Panc1 (cell line): ENCODE data around the gene SARS1. TPM values are rescaled to one million over a fixed set of nuclear protein-coding genes. Genes with fewer than 3 reads are reported as not detected.

Source experiments
- ATAC-seq: fragments of 200-7000 bp; cut with Tn5 transposase; 2 replicates; pipeline ENCODE4 v1.9.1; 2020; ENCODE audit warnings: mild to moderate bottlenecking, moderate library complexity
- BruUV-seq: library from RNA; stranded (reverse); fragments of 400-500 nt; replicated peaks from 2 replicates; lab custom pipeline; 2021; lab: Mats Ljungman, UMichigan
- CTCF ChIA-PET: fragments of 300-600 bp; sonication (Branson Sonifier 250); formaldehyde crosslinking; loops from one replicate; lab custom pipeline; 2022; ENCODE audit warnings: antibody characterized with exemption; lab: Charles Lee
- POLR2A ChIA-PET: fragments of 300-600 bp; sonication (Branson Sonifier 250); formaldehyde crosslinking; loops from one replicate; lab custom pipeline; 2022; ENCODE audit warnings: antibody characterized with exemption; lab: Charles Lee
- DNase-seq: peaks from one replicate; pipeline ENCODE4 v3.0.0-alpha.2; 2010; ENCODE audit warnings: low read depth, low spot score
- H3K27ac ChIP-seq: 2 replicates; pipeline ENCODE4 v1.5.1; 2011; ENCODE audit warnings: mild to moderate bottlenecking, low read length, inconsistent platforms
- H3K27me3 ChIP-seq: fragments of 200-500 bp; sonication (Bioruptor generic); 2 replicates; pipeline ENCODE4 v1.6.0; 2014; ENCODE audit warnings: low read length, inconsistent platforms; ENCODE audit not compliant: control insufficient read depth, insufficient read depth
- H3K36me3 ChIP-seq: fragments of 200-500 bp; sonication (Bioruptor generic); 2 replicates; pipeline ENCODE4 v1.5.1; 2014; ENCODE audit warnings: inconsistent platforms, mild to moderate bottlenecking, low read length, moderate library complexity; ENCODE audit not compliant: control insufficient read depth, insufficient read depth
- H3K4me1 ChIP-seq: 2 replicates; pipeline ENCODE4 v1.5.1; 2011; ENCODE audit warnings: inconsistent platforms, mild to moderate bottlenecking, low read length, moderate library complexity; ENCODE audit not compliant: control insufficient read depth, insufficient read depth
- H3K4me3 ChIP-seq, 2 experiments: 2 replicates each; pipeline ENCODE4 v1.5.1; 2011 to 2012; ENCODE audit warnings: low read depth in 2 of 2, low read length in 2 of 2, mild to moderate bottlenecking in 2 of 2, inconsistent platforms in 1 of 2, moderate library complexity in 1 of 2
- H3K9me3 ChIP-seq: fragments of 200-500 bp; sonication (Bioruptor generic); 2 replicates; pipeline ENCODE4 v1.5.1; 2014; ENCODE audit warnings: low read depth, mild to moderate bottlenecking, inconsistent platforms, low read length, moderate library complexity; ENCODE audit not compliant: control insufficient read depth, insufficient read depth
- POLR2AphosphoS5 ChIP-seq: IDR thresholded peaks from 2 replicates; pipeline ENCODE4 v1.6.1; 2012; ENCODE audit warnings: mild to moderate bottlenecking, low read depth, low read length, moderate library complexity
- SIN3A ChIP-seq: IDR thresholded peaks from 2 replicates; pipeline ENCODE4 v1.6.1; 2012; ENCODE audit warnings: low read depth, mild to moderate bottlenecking, low read length, moderate library complexity, borderline replicate concordance; ENCODE audit not compliant: insufficient read depth
- TCF7L2 ChIP-seq: IDR thresholded peaks from 2 replicates; pipeline ENCODE4 v1.6.1; 2011; ENCODE audit warnings: mild to moderate bottlenecking, low read depth, low read length, inconsistent platforms
- in situ Hi-C: cut with HindIII; loops from 2 replicates; pipeline ENCODE4 v1.10.0; 2016; ENCODE audit warnings: low sequenced_read_pairs, low pct_unique_long_range_greater_than_20kb
- intact Hi-C: fragments of 100-400 bp; cut with micrococcal nuclease; formaldehyde crosslinking; loops from one replicate; pipeline ENCODE4 v1.10.0; 2022; ENCODE audit not compliant: unreplicated experiment
- total RNA-seq: library from RNA; stranded (reverse); gene quantifications from one replicate; pipeline ENCODE4 v1.2.1, GENCODE V29; 2021; ENCODE audit not compliant: unreplicated experiment
- TF ChIP-seq, protein P1 (sequence below), 2 experiments: IDR thresholded peaks; 2 replicates each; pipeline ENCODE4 v1.6.1; 2011 to 2012; ENCODE audit warnings: low read depth in 2 of 2, control low read depth in 1 of 2, low read length in 1 of 2, mild to moderate bottlenecking in 1 of 2, moderate library complexity in 1 of 2; ENCODE audit not compliant: insufficient read depth in 1 of 2
- TF ChIP-seq, protein P2 (sequence below): fragments of 450-650 bp; IDR thresholded peaks from 2 replicates; pipeline ENCODE4 v1.5.1; 2017; ENCODE audit warnings: mild to moderate bottlenecking

The SARS1 gene
- total RNA-seq, 1 experiment from 2014 or later = 115 TPM

DNA sequence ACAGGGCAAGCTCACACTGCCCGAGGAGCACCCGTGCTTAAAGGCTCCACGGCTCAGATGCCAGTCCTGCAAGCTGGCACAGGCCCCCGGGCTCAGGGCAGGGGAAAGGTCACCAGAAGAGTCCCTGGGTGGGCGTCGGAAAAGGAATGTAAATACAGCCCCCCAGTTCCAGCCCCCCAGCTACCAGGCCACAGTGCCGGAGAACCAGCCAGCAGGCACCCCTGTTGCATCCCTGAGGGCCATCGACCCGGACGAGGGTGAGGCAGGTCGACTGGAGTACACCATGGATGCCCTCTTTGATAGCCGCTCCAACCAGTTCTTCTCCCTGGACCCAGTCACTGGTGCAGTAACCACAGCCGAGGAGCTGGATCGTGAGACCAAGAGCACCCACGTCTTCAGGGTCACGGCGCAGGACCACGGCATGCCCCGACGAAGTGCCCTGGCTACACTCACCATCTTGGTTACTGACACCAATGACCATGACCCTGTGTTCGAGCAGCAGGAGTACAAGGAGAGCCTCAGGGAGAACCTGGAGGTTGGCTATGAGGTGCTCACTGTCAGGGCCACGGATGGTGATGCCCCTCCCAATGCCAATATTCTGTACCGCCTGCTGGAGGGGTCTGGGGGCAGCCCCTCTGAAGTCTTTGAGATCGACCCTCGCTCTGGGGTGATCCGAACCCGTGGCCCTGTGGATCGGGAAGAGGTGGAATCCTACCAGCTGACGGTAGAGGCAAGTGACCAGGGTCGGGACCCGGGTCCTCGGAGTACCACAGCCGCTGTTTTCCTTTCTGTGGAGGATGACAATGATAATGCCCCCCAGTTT is 36.9 kb downstream of the SARS1 start:
- peaks cover 11% of the 10 kb centered on the region for H3K4me1 ChIP-seq
- no peak for DNase-seq
- no peaks in the 10 kb centered on the region for H3K36me3 ChIP-seq
- CTCF ChIA-PET = no interaction called here
- H3K9me3 ChIP-seq = no peaks in the 10 kb centered on the region
- BruUV-seq = no TSS peak
- intact Hi-C loops (no loop called here), in situ Hi-C loops (no loop called here)
- ATAC-seq = no peak
- TF ChIP-seq SIN3A (no peak), TCF7L2 (no peak), POLR2AphosphoS5 (no peak)
- TF ChIP-seq, protein P1, sequence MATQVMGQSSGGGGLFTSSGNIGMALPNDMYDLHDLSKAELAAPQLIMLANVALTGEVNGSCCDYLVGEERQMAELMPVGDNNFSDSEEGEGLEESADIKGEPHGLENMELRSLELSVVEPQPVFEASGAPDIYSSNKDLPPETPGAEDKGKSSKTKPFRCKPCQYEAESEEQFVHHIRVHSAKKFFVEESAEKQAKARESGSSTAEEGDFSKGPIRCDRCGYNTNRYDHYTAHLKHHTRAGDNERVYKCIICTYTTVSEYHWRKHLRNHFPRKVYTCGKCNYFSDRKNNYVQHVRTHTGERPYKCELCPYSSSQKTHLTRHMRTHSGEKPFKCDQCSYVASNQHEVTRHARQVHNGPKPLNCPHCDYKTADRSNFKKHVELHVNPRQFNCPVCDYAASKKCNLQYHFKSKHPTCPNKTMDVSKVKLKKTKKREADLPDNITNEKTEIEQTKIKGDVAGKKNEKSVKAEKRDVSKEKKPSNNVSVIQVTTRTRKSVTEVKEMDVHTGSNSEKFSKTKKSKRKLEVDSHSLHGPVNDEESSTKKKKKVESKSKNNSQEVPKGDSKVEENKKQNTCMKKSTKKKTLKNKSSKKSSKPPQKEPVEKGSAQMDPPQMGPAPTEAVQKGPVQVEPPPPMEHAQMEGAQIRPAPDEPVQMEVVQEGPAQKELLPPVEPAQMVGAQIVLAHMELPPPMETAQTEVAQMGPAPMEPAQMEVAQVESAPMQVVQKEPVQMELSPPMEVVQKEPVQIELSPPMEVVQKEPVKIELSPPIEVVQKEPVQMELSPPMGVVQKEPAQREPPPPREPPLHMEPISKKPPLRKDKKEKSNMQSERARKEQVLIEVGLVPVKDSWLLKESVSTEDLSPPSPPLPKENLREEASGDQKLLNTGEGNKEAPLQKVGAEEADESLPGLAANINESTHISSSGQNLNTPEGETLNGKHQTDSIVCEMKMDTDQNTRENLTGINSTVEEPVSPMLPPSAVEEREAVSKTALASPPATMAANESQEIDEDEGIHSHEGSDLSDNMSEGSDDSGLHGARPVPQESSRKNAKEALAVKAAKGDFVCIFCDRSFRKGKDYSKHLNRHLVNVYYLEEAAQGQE (IDR thresholded peaks at IDR 0.05; ENCODE audit: insufficient read depth in 1 of 2, low read depth in 2 of 2, low read length in 1 of 2) = no peak
- TF ChIP-seq, protein P2, sequence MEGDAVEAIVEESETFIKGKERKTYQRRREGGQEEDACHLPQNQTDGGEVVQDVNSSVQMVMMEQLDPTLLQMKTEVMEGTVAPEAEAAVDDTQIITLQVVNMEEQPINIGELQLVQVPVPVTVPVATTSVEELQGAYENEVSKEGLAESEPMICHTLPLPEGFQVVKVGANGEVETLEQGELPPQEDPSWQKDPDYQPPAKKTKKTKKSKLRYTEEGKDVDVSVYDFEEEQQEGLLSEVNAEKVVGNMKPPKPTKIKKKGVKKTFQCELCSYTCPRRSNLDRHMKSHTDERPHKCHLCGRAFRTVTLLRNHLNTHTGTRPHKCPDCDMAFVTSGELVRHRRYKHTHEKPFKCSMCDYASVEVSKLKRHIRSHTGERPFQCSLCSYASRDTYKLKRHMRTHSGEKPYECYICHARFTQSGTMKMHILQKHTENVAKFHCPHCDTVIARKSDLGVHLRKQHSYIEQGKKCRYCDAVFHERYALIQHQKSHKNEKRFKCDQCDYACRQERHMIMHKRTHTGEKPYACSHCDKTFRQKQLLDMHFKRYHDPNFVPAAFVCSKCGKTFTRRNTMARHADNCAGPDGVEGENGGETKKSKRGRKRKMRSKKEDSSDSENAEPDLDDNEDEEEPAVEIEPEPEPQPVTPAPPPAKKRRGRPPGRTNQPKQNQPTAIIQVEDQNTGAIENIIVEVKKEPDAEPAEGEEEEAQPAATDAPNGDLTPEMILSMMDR = no peak
- POLR2A ChIA-PET = no interaction called here
- H3K4me3 ChIP-seq = no peak overlapping the region; a peak in 1 of 4 replicates
- no peaks in the 10 kb centered on the region for H3K27me3 ChIP-seq
- no peak overlapping the region for H3K27ac ChIP-seq

DNA sequence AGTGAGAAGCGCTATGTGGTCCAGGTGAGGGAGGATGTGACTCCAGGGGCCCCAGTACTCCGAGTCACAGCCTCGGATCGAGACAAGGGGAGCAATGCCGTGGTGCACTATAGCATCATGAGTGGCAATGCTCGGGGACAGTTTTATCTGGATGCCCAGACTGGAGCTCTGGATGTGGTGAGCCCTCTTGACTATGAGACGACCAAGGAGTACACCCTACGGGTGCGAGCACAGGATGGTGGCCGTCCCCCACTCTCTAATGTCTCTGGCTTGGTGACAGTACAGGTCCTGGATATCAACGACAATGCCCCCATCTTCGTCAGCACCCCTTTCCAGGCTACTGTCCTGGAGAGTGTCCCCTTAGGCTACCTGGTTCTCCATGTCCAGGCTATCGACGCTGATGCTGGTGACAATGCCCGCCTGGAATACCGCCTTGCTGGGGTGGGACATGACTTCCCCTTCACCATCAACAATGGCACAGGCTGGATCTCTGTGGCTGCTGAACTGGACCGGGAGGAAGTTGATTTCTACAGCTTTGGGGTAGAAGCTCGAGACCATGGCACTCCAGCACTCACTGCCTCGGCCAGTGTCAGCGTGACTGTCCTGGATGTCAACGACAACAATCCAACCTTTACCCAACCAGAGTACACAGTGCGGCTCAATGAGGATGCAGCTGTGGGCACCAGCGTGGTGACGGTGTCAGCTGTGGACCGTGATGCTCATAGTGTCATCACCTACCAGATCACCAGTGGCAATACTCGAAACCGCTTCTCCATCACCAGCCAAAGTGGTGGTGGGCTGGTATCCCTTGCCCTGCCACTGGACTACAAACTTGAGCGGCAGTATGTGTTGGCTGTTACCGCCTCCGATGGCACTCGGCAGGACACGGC is 37.8 kb downstream of the SARS1 start:
- no peak for TF ChIP-seq SIN3A
- no peak for TF ChIP-seq TCF7L2
- TF ChIP-seq POLR2AphosphoS5 = no peak
- TF ChIP-seq, protein P2 = no peak
- TF ChIP-seq, protein P1 (IDR thresholded peaks at IDR 0.05; ENCODE audit: insufficient read depth in 1 of 2, low read depth in 2 of 2, low read length in 1 of 2) = no peak
- Histone ChIP-seq H3K27ac (no peak overlapping the region), H3K27me3 (no peaks in the 10 kb centered on the region), H3K4me3 (no peak overlapping the region), H3K9me3 (no peaks in the 10 kb centered on the region), H3K4me1 (peaks cover 11% of the 10 kb centered on the region), H3K36me3 (no peaks in the 10 kb centered on the region)
- intact Hi-C loops (no loop called here), in situ Hi-C loops (no loop called here)
- DNase-seq (no peak), ATAC-seq (no peak)
- CTCF ChIA-PET = no interaction called here
- POLR2A ChIA-PET = no interaction called here
- BruUV-seq = no TSS peak
